HEK293T (cell line): Measurements from ENCODE around the gene FN1.

Source experiments
- ARNT ChIP-seq: fragments of 450-650 bp; IDR thresholded peaks from 2 replicates; pipeline ENCODE4 v1.6.1; 2017; ENCODE audit warnings: mild to moderate bottlenecking
- BHLHE40 ChIP-seq: fragments of 450-650 bp; IDR thresholded peaks from 2 replicates; pipeline ENCODE4 v1.6.1; 2016; ENCODE audit warnings: mild to moderate bottlenecking, moderate library complexity, borderline replicate concordance
- ELF4 ChIP-seq: fragments of 450-650 bp; IDR thresholded peaks from 2 replicates; pipeline ENCODE4 v1.6.1; 2017; ENCODE audit warnings: antibody characterized with exemption
- ZNF384 ChIP-seq: fragments of 450-650 bp; IDR thresholded peaks from 2 replicates; pipeline ENCODE4 v1.6.1; 2016

- TF ChIP-seq ARNT (no peak), ELF4 (no peak), ZNF384 (no peak), BHLHE40 (no peak)
Observed at GRCh38 chr2:215415820-215416577, 19.9 kb downstream of the FN1 start.
